Activated naive CD4-positive, alpha-beta T cell treated with anti-CD3 and anti-CD28 coated beads for 36 hours (primary cell): Measurements from ENCODE around the gene SOX30. TPM values are rescaled to one million over a fixed set of nuclear protein-coding genes. Genes with fewer than 3 reads are reported as not detected.

ENCODE experiments used
- CTCF ChIA-PET: fragments of 350-600 bp; sonication (Branson Sonifier 250); formaldehyde crosslinking; loops from one replicate; lab custom pipeline; 2021; ENCODE audit warnings: antibody characterized with exemption; lab: Charles Lee
- DNase-seq: peaks from one replicate; pipeline ENCODE4 v3.0.0-alpha.2; 2020
- H3K27ac Mint-ChIP-seq: one replicate; pipeline ENCODE4 v1.8.0; 2021; ENCODE audit warnings: mild to moderate bottlenecking, mixed read lengths
- H3K27me3 Mint-ChIP-seq: one replicate; pipeline ENCODE4 v1.8.0; 2021; ENCODE audit warnings: low read depth, mixed read lengths
- H3K36me3 Mint-ChIP-seq: one replicate; pipeline ENCODE4 v1.8.0; 2021; ENCODE audit warnings: low read depth, mixed read lengths
- H3K4me1 Mint-ChIP-seq: one replicate; pipeline ENCODE4 v1.8.0; 2021; ENCODE audit warnings: low read depth, mixed read lengths
- H3K4me3 Mint-ChIP-seq: one replicate; pipeline ENCODE4 v1.8.0; 2021; ENCODE audit warnings: mild to moderate bottlenecking, moderate library complexity, mixed read lengths
- H3K9me3 Mint-ChIP-seq: one replicate; pipeline ENCODE4 v1.8.0; 2021; ENCODE audit warnings: mixed read lengths
- intact Hi-C: fragments of 100-400 bp; cut with micrococcal nuclease; formaldehyde crosslinking; loops from one replicate; pipeline ENCODE4 v1.15.1; 2023
- total RNA-seq, 2 experiments: library from RNA; stranded (reverse); gene quantifications; one replicate each; pipeline ENCODE4 v1.2.3, GENCODE V29; 2021

Gene SOX30
- total RNA-seq, 2 experiments from 2014 or later, result 0.36 to 0.57 TPM

DNA sequence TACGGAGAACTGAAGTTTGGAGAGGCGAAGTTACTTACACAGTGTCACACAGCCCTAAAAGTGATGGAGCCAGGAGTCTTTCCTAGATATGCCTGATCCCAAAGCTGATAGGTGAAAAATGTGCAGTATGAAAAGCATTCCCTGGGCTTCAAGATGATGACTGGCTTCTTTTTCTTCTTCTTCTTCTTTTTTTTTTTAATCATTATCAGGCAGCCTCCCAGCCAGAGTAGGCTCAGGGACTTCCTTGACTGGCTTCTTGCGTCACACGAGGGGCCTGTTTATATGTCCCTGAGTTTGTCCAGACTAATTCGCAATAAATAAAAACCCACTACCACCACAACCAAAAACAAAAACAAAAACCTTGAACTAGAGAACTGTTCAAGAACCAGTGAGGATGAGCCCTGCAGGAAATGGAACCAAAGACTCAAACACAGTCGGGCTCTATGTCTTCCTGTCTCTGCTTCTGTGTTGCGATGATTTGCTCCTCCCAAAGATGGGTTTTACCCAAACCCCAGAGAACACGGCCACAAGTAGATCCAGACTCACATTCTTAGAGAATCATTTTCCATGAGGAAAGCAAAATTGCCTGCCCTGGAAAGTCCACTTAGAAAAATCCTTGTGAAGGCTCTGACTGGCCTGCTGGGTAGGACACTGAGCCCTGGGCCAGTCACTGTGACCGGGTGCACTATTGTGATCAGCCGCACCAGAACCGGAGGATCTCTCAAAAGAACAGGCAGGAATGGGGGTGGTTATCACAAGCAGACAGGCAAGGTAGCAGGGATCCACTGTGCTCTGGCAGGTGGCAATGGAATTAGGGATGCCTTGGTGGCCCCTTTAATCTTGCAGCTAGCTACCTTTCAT is 38.6 kb downstream of the SOX30 start:
- Mint-ChIP-seq H3K27me3 (no peaks in the 10 kb centered on the region), H3K36me3 (no peaks in the 10 kb centered on the region), H3K4me3 (peak overlapping the region; percentile 47), H3K9me3 (no peaks in the 10 kb centered on the region), H3K27ac (peak overlapping the region; percentile 55), H3K4me1 (peaks cover 34% of the 10 kb centered on the region)
- intact Hi-C loops, result no loop called here
- DNase-seq, result no peak
- CTCF ChIA-PET, result interaction anchor here (1.8 kb wide), 1 partner anchor 130 kb away, joined by 7 read pairs; the partner anchor contains the start of gene LSM11

DNA sequence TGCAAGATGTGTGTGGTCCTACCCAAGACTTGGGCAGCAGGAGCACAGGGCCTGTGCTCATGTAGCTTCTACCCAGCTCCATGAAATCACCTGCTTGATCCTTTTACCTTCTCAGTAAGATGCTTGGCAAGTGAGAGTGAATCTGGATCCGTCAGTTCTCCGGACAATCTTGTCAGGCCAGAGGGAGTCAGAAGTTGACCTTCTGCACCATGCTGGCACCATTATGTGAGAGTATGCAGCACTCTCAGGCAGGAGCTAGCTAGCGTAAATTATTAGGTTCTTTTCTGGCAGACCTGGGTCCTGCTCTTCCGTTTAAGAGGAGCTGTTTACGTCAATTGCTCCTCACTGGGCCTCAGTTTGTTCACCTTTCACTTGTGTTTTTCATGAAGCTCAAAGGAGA is 39.7 kb downstream of the SOX30 start:
- DNase-seq, result no peak
- Mint-ChIP-seq H3K9me3 (no peaks in the 10 kb centered on the region), H3K4me3 (no peak overlapping the region), H3K4me1 (peaks cover 44% of the 10 kb centered on the region), H3K27me3 (no peaks in the 10 kb centered on the region), H3K27ac (peak overlapping the region; percentile 28), H3K36me3 (no peaks in the 10 kb centered on the region)
- CTCF ChIA-PET, result interaction anchor here (1.8 kb wide), 1 partner anchor 131 kb away, joined by 7 read pairs; the partner anchor contains the start of gene LSM11
- intact Hi-C loops, result no loop called here

DNA sequence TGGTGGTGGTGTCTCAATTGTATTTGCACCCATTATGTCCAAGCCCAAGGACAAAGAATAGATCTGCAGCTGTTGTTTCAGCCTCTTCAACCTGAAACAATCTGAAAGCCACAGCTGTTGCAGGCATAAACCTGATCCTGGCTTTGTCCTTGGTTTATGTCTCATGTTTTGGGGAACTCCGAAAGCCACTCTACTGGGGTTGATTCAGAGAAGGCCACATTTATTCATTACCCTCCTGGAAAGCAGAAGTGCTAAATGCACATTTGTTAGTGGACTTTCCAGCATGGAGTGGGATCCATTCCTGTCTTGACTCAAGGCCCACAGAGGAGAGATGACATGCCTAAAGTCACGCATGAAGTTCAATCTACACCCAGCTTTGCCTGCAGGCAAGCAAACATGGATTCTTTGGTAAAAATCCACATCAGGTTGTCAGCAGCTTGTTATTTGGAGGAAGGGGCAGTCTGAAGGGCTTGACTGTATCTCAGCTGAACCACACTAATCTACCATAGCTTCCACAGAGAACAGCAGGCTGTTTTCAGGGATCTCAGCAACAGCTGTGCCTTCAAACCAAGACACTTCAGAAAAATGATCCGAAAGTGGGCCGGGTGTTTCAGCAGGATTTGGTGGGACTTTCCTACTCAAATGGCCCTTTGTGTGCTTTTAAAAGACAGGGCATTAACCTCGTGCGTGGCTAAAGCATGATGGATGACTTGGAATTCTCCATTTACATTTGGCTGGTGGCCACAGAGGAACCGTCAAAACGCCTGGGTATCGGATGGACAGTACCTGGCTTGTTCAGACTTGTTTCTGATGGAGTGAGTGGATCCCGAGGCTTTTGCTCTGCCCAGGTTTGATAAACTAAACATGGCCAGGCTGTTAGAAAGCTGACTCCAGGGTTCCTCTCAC is 40.4 kb downstream of the SOX30 start:
- Mint-ChIP-seq H3K27me3 (no peaks in the 10 kb centered on the region), H3K4me3 (no peak overlapping the region), H3K27ac (no peak overlapping the region), H3K4me1 (peaks cover 52% of the 10 kb centered on the region), H3K9me3 (no peaks in the 10 kb centered on the region), H3K36me3 (no peaks in the 10 kb centered on the region)
- CTCF ChIA-PET, result interaction anchor here (1.1 to 1.8 kb wide), 2 partner anchors 15 to 132 kb away, joined by 4 to 7 read pairs; partner anchors contain the start of gene LSM11
- intact Hi-C loops, result no loop called here
- peak; percentile 41 for DNase-seq

DNA sequence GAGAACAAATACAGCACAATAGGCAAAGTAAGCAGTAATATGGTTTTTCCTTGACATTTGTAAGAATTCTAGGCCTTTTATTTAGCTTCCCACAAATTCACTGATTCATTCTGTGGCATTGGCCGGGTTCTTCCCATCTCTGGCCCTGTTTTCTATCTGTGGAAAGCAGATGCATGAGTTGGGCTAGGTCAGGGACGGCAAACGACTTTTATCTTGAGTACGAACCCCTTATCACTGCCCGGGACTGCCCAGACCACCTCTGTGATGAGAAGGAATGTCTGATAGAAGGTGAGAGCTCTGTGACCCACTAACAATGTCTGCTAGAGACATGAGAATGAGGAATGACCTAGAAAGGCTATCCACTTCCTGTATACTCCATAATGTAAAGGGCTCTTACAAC is 41.2 kb downstream of the SOX30 start:
- intact Hi-C loops, result no loop called here
- H3K4me3 Mint-ChIP-seq, result no peak overlapping the region
- no peaks in the 10 kb centered on the region for H3K9me3 Mint-ChIP-seq
- H3K27ac Mint-ChIP-seq, result peak overlapping the region; percentile 42
- H3K27me3 Mint-ChIP-seq, result no peaks in the 10 kb centered on the region
- DNase-seq, result no peak
- H3K4me1 Mint-ChIP-seq, result peaks cover 57% of the 10 kb centered on the region
- CTCF ChIA-PET, result interaction anchor here (1.1 to 1.2 kb wide), 2 partner anchors 14 to 27 kb away, joined by 3 to 4 read pairs; no protein-coding TSS in a partner anchor
- no peaks in the 10 kb centered on the region for H3K36me3 Mint-ChIP-seq

DNA sequence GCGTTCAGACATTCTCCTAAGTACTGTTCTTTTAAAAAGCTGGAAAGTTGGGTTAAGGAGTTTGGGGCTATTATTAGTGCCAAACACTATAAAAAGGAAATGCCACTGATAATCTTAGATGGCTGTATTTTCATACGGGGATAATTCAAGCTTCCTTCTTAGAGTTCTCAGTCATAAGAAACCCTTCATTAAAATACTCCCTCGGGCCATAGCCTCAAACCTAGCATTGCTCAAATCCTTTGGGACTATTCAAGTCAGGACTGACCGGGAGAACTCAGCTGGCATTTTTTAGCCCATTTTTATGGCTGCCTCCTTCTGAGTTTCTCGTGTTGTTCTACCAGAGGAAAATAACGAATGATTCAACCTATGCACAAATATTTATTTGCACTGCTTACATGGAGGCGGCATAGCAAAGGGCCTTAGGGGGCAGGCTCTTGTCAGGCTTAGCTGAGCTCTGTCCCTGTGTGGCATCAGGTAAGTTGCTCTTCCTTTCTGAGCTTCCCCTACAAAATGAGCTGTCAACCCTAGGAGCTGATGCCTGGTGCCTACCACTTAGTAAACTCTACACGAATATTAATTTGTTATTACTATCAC is 43.2 kb downstream of the SOX30 start:
- Mint-ChIP-seq H3K36me3 (no peaks in the 10 kb centered on the region), H3K27ac (peak overlapping the region; percentile 91), H3K4me3 (no peak overlapping the region), H3K9me3 (no peaks in the 10 kb centered on the region), H3K27me3 (no peaks in the 10 kb centered on the region), H3K4me1 (peaks cover 70% of the 10 kb centered on the region)
- intact Hi-C loops, result loop anchor here (5.0 to 10.0 kb wide), 3 partner anchors 37 to 1266 kb away; no protein-coding TSS in a partner anchor
- DNase-seq, result no peak
- CTCF ChIA-PET, result interaction anchor here (2.4 kb wide), 1 partner anchor 12 kb away, joined by 7 read pairs; no protein-coding TSS in a partner anchor

DNA sequence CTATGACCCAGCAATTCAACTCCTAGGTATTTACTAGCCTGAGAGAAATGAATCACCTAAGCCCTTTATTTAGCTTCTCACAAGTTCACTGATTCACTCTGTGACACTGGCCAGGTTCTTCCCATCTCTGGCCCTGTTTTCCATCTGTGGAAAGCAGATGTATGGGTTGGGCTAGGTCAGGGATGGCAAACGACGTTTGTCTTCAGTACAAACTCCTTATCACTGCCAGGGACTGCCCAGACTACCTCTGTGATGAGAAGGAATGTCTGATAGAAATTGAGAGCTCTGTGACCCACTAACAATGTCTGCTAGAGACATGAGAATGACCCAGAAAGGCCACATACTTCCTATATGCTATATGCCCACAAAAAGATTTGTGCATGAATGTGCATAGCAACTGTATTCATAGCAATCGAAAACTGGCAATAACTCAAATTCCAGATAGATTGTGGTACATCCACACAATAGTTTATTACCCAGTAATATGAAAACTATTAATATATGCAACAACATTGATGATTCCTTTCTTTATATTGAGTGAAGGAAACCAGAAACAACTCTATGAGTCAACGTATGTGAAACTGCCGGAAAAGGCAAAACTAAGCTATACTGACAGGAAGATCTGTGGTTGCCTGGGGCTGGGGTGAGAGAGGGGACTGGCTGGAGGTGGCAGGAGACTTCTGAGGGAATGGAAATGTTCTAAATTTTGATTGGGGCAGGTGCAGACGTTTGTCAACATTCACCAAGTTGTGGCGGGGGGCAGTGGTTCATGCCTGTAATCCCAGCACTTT is 44.7 kb downstream of the SOX30 start:
- H3K4me1 Mint-ChIP-seq, result peaks cover 74% of the 10 kb centered on the region
- no peaks in the 10 kb centered on the region for H3K9me3 Mint-ChIP-seq
- DNase-seq, result peak; percentile 83
- intact Hi-C loops, result loop anchor here (1.0 to 10.0 kb wide), 5 partner anchors 11 to 1267 kb away; no protein-coding TSS in a partner anchor
- H3K4me3 Mint-ChIP-seq, result no peak overlapping the region
- H3K27me3 Mint-ChIP-seq, result no peaks in the 10 kb centered on the region
- H3K27ac Mint-ChIP-seq, result peak overlapping the region; percentile 91
- CTCF ChIA-PET, result interaction anchor here (0.7 to 2.4 kb wide), 3 partner anchors 11 to 154 kb away, joined by 4 to 7 read pairs (median 4); partner anchors contain the start of gene LSM11
- H3K36me3 Mint-ChIP-seq, result no peaks in the 10 kb centered on the region

DNA sequence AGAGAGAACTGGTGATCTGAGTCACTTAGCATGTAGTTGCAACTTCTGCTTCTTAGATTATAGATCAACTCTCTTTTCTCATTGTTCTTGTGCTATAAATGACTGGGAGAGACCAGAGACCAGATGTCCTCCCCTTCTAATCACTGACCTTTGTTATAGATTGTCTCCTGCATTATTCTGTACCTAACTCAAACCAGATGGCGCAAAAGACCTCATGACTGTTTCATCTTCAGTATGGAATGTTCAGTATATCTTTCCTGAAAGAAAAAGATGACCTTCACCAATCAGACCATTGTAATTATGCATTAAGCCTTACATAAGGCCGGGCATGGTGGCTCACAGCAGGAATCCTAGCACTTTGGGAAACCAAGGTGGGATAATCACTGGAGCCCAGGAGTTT is 46.2 kb downstream of the SOX30 start:
- Mint-ChIP-seq H3K27ac (peak overlapping the region; percentile 51), H3K4me3 (no peak overlapping the region), H3K9me3 (no peaks in the 10 kb centered on the region), H3K36me3 (no peaks in the 10 kb centered on the region), H3K4me1 (peaks cover 78% of the 10 kb centered on the region), H3K27me3 (no peaks in the 10 kb centered on the region)
- no peak for DNase-seq
- intact Hi-C loops, result loop anchor here (5.0 to 10.0 kb wide), 3 partner anchors 34 to 1269 kb away; no protein-coding TSS in a partner anchor
- CTCF ChIA-PET, result interaction anchor here (0.7 to 1.7 kb wide), 2 partner anchors 137 to 216 kb away, joined by 3 to 4 read pairs; partner anchors contain the start of gene LSM11

DNA sequence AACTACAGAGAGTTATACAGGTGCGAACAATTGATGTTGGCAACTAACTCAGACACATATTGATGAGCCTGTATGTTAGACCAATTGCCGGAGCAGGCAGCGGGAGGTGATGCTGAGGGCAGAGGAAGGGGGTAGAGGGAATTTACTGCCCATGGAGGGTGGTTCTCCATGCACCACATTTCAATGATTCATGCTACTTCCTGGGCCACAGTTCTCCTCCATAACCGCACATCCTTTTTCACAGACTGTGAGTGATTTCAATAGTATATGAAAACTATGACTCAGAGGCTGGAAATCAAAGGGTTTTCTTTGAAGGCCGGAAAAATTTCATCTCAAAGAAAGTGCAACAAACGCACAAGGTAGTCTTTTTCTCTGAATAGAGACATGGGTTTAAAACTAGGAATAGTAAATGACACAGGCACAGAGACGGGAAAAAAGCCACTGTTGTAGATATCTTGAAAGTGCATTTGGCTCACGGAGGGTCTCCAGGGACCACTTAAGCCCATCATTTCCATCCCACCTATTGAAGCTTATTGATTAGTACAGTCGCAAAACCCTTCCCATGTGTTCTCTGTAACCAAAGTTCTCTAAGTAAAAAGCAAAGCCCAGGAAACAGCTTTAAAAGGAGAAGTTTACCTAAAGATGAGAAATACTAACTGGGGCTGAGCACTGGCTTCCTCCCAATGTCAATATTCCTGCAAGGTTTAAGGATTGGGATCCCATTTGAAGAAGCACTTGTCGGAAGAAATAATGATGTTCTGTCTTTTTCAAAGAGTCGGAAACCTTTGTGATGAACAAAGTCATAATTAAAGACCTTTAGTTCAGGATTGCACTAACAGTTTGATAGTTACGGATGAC is 48.7 kb downstream of the SOX30 start:
- intact Hi-C loops, result loop anchor here (1.0 to 10.0 kb wide), 14 partner anchors 9 to 1854 kb away; partner anchors contain the start of genes CLINT1, HAVCR2 and THG1L
- CTCF ChIA-PET, result interaction anchor here (0.6 to 0.7 kb wide), 3 partner anchors 15 to 668 kb away, joined by 3 read pairs; no protein-coding TSS in a partner anchor
- peaks cover 87% of the 10 kb centered on the region for H3K4me1 Mint-ChIP-seq

DNA sequence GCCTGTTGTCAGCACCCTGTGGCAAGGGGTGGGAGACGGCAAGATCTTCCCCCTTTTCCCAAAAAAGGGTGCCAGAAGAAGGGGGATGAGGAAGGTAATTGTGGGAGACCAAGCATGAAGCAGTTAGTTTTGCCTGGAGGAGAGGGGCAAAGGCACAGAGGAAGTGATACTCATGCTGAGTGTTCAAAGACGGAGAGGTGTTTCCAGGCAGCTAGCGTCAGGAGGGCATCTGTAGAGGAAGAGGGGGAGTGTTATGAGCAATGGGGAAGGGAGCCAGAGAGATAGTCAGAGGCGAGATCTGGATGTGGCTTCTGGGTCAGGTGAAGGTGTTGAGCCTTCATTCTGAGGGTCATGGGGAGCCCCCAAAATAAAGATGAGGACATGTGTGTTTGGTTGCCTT is 49.7 kb downstream of the SOX30 start:
- Mint-ChIP-seq H3K9me3 (peaks cover 4% of the 10 kb centered on the region), H3K4me3 (no peak overlapping the region), H3K27me3 (no peaks in the 10 kb centered on the region), H3K36me3 (no peaks in the 10 kb centered on the region), H3K27ac (peak overlapping the region; percentile 94), H3K4me1 (peaks cover 87% of the 10 kb centered on the region)
- intact Hi-C loops, result loop anchor here (1.0 to 10.0 kb wide), 11 partner anchors 62 to 1855 kb away; partner anchors contain the start of genes CLINT1 and HAVCR2
- peak; percentile 87 for DNase-seq
- CTCF ChIA-PET, result interaction anchor here (0.6 kb wide), 1 partner anchor 113 kb away, joined by 4 read pairs; no protein-coding TSS in a partner anchor

More for the DNA sequence above, 48.7 kb downstream of the SOX30 start:
- Mint-ChIP-seq H3K4me3 (peak overlapping the region; percentile 3), H3K27me3 (no peaks in the 10 kb centered on the region), H3K36me3 (no peaks in the 10 kb centered on the region), H3K27ac (peak overlapping the region; percentile 94), H3K9me3 (peaks cover 3% of the 10 kb centered on the region)
- DNase-seq, result peak; percentile 82

DNA sequence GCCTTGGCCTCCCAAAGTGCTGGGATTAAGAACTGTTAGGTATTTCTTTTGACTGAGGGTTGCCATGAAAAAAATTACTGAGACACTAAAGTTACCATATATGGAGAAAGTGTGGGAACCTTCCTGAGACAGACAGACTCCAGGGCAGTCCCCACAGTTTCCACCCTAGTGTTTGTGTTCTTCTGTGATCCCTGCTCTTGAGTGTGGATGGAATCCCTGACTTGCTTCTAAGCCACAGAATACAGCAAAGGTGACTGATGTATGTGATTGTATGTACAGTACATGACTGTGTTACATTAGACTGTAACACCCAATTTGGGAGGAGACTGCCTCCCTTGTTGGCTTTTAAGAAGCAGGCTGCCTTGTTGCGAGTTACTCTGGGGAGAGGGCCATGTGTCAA is 52.0 kb downstream of the SOX30 start:
- intact Hi-C loops, result loop anchor here (5.0 to 10.0 kb wide), 6 partner anchors 443 to 1857 kb away; partner anchors contain the start of gene HAVCR2
- Mint-ChIP-seq H3K4me3 (no peak overlapping the region), H3K27ac (peak overlapping the region; percentile 94), H3K27me3 (no peaks in the 10 kb centered on the region), H3K9me3 (peaks cover 4% of the 10 kb centered on the region), H3K4me1 (peaks cover 95% of the 10 kb centered on the region), H3K36me3 (no peaks in the 10 kb centered on the region)
- CTCF ChIA-PET, result interaction anchor here (0.7 kb wide), 1 partner anchor 253 kb away, joined by 3 read pairs; no protein-coding TSS in a partner anchor
- DNase-seq, result peak; percentile 48
